Esophagus muscularis mucosa (tissue), 4 donors: ENCODE measurements around the gene SLC35C1. TPM values are rescaled to one million over a fixed set of nuclear protein-coding genes. Genes with fewer than 3 reads are reported as not detected.

ENCODE experiments used
- total RNA-seq, 4 donors: library from RNA; depleted of rRNA; stranded (reverse); fragments of >200 nt; gene quantifications; one replicate each; pipeline versions ENCODE4 v1.1.0 to v1.2.1, GENCODE V29; 2016

SLC35C1 gene
- total RNA-seq, 4 donors from 2014 or later: 9.6 to 18.0 (median 13.1) TPM

Other genes with a start within 250 kb of the SLC35C1 start
- 1 to 10 TPM; 3.3 to 6.9 (median 3.7) TPM for gene CHST1, start 139.5 kb upstream of the SLC35C1 start, total RNA-seq
- 10 to 100 TPM; 32.0 to 57.6 (median 49.7) TPM for gene CRY2, start 42.3 kb downstream of the SLC35C1 start, total RNA-seq
- 10 to 100 TPM in 3 of 4 donors, 1 to 10 TPM in 1; 7.5 to 20.6 (median 16.1) TPM for gene MAPK8IP1, start 80.5 kb downstream of the SLC35C1 start, total RNA-seq
- gene FREY1, start 102.1 kb downstream of the SLC35C1 start, total RNA-seq: 1 to 10 TPM in 3 of 4 donors, under 1 TPM in 1; 0.65 to 3.7 (median 1.4) TPM
- gene PEX16, start 112.7 kb downstream of the SLC35C1 start, total RNA-seq: 10 to 100 TPM; 15.4 to 32.2 (median 23.2) TPM
- under 1 TPM in 1 of 4 donors, not detected in 3; 0.17 TPM for gene LARGE2, start 117.5 kb downstream of the SLC35C1 start, total RNA-seq